Natural killer cell (primary cell): ENCODE results near the gene ABI3BP. TPM values are rescaled to one million over a fixed set of nuclear protein-coding genes. Genes with fewer than 3 reads are reported as not detected.

Experiments
- ATAC-seq, 3 donors: fragments of 150-1000 bp in 2 of 3; fragments of 200-7000 bp in 1 of 3; cut with Tn5 transposase; 1 replicate in 1 of 3; 2 replicates in 2 of 3; pipeline ENCODE4 v1.10.0; 2021; ENCODE audit warnings: mild to moderate bottlenecking in 2 of 3, moderate library complexity in 2 of 3
- DNase-seq, 2 donors: peaks; one replicate each; pipeline versions ENCODE4 v3.0.0 to v3.0.0-alpha.2; 2013 to 2021; ENCODE audit warnings: mixed read lengths in 1 of 2
- H3K27ac ChIP-seq: one replicate; pipeline ENCODE4 v1.5.1; 2013; ENCODE audit warnings: mild to moderate bottlenecking, low read length
- H3K27me3 ChIP-seq: one replicate; pipeline ENCODE4 v1.6.1; 2013; ENCODE audit warnings: low read length; ENCODE audit not compliant: control insufficient read depth, insufficient read depth
- H3K36me3 ChIP-seq: one replicate; pipeline ENCODE4 v1.6.1; 2013; ENCODE audit warnings: low read length; ENCODE audit not compliant: control insufficient read depth, insufficient read depth
- H3K4me1 ChIP-seq: one replicate; pipeline ENCODE4 v1.6.1; 2013; ENCODE audit warnings: low read length; ENCODE audit not compliant: control insufficient read depth, insufficient read depth
- H3K4me3 ChIP-seq: one replicate; pipeline ENCODE4 v1.5.1; 2013; ENCODE audit warnings: low read length
- H3K9me3 ChIP-seq: one replicate; pipeline ENCODE4 v1.6.1; 2013; ENCODE audit warnings: low read length; ENCODE audit not compliant: control insufficient read depth, insufficient read depth
- H3K27ac Mint-ChIP-seq, 2 donors: one replicate each; pipeline ENCODE4 v1.8.0; 2022; ENCODE audit warnings: mild to moderate bottlenecking in 2 of 2, mixed read lengths in 2 of 2, moderate library complexity in 1 of 2
- H3K27me3 Mint-ChIP-seq, 2 donors: one replicate each; pipeline ENCODE4 v1.8.0; 2022; ENCODE audit warnings: low read depth in 2 of 2, mixed read lengths in 2 of 2
- H3K36me3 Mint-ChIP-seq: one replicate; pipeline ENCODE4 v1.8.0; 2022; ENCODE audit warnings: mixed read lengths
- H3K4me1 Mint-ChIP-seq, 2 donors: one replicate each; pipeline ENCODE4 v1.8.0; 2022; ENCODE audit warnings: mixed read lengths in 2 of 2
- H3K4me3 Mint-ChIP-seq: one replicate; pipeline ENCODE4 v1.8.0; 2022; ENCODE audit warnings: mild to moderate bottlenecking, moderate library complexity, mixed read lengths
- H3K9me3 Mint-ChIP-seq, 2 donors: one replicate each; pipeline ENCODE4 v1.8.0; 2022; ENCODE audit warnings: mixed read lengths in 2 of 2
- WGBS: methylation state at CpG from one replicate; pipeline ENCODE4 v1.1.7; 2013; ENCODE audit warnings: missing lambda C conversion rate; ENCODE audit not compliant: insufficient coverage; 5-methylcytosine and 5-hydroxymethylcytosine counted together
- intact Hi-C: fragments of 100-400 bp; cut with micrococcal nuclease; formaldehyde crosslinking; loops from one replicate; pipeline ENCODE4 v1.14.2; 2022
- total RNA-seq, 4 donors: library from RNA; stranded (reverse); fragments of 120-200 nt in 1 of 4; gene quantifications; one replicate each; pipeline versions ENCODE4 v1.2.3 to v1.2.4, GENCODE V29; 2013 to 2022
- TF ChIP-seq, protein P1 (sequence below): fragments of 200-600 bp; IDR thresholded peaks from one replicate; pipeline ENCODE4 v1.8.0; 2022; ENCODE audit warnings: antibody characterized with exemption

ABI3BP gene
- total RNA-seq, 3 donors from 2014 or later (not counting 1 experiment from before 2014, with no cell fraction given) = not detected

DNA sequence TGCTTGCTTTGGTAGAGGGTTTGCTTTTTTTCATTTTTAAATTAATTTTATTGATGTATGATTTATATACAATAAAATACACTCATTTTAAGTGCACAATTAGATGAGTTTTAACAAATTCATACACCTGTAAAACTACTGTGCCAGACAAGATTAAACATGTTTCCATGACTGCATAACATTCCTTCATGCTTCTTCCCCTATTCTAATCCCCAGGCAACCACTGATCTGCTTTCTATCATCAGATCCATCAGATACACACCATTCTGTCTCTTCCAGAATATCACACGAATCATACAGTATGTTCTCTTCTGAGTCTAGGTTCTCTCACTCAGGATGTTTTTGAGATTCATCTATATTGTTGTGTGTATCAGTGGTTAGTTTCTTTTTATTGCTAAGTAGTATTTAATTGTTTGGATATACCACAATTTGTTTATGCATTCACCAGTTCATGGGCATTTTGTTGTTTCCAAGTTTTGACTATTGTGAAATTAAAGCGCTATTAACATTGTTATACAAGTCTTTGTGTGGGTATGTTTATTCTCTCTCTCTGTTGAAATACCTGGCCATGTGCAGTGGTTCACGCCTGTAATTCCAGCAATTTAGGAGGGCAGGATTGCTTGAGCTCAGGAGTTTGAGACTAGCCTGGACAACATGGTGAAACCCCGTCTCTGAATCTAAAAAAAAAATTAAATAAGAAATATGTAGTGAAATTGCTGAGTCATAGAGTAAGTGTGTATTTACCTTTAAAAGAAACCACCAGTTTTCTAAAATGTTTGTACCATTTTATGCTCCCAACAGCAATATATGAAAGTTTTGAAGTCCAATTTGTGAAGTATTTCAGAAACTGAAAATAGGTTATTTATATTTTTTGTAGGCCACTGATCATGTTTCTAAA lies 290.9 kb downstream of the ABI3BP start:
- Histone ChIP-seq H3K9me3 (no peaks in the 10 kb centered on the region), H3K4me3 (no peak overlapping the region), H3K4me1 (no peaks in the 10 kb centered on the region), H3K27me3 (peaks cover 8% of the 10 kb centered on the region), H3K27ac (no peak overlapping the region), H3K36me3 (no peaks in the 10 kb centered on the region)
- H3K4me3 Mint-ChIP-seq = no peak overlapping the region
- no peaks in the 10 kb centered on the region for H3K4me1 Mint-ChIP-seq
- TF ChIP-seq, protein P1, sequence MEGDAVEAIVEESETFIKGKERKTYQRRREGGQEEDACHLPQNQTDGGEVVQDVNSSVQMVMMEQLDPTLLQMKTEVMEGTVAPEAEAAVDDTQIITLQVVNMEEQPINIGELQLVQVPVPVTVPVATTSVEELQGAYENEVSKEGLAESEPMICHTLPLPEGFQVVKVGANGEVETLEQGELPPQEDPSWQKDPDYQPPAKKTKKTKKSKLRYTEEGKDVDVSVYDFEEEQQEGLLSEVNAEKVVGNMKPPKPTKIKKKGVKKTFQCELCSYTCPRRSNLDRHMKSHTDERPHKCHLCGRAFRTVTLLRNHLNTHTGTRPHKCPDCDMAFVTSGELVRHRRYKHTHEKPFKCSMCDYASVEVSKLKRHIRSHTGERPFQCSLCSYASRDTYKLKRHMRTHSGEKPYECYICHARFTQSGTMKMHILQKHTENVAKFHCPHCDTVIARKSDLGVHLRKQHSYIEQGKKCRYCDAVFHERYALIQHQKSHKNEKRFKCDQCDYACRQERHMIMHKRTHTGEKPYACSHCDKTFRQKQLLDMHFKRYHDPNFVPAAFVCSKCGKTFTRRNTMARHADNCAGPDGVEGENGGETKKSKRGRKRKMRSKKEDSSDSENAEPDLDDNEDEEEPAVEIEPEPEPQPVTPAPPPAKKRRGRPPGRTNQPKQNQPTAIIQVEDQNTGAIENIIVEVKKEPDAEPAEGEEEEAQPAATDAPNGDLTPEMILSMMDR = no peak
- no peaks in the 10 kb centered on the region for H3K36me3 Mint-ChIP-seq
- H3K9me3 Mint-ChIP-seq = no peaks in the 10 kb centered on the region
- DNase-seq (no peak), ATAC-seq (no peak)
- 67% methylated on average over 3 of the region's 4 CpGs for whole genome bisulfite sequencing
- intact Hi-C loops = loop anchor here (10.0 kb wide), 1 partner anchor 872 kb away; the partner anchor contains the start of gene PCNP
- H3K27ac Mint-ChIP-seq = no peak overlapping the region
- H3K27me3 Mint-ChIP-seq = peaks cover 52 to 82% of the 10 kb centered on the region in 2 donors

DNA sequence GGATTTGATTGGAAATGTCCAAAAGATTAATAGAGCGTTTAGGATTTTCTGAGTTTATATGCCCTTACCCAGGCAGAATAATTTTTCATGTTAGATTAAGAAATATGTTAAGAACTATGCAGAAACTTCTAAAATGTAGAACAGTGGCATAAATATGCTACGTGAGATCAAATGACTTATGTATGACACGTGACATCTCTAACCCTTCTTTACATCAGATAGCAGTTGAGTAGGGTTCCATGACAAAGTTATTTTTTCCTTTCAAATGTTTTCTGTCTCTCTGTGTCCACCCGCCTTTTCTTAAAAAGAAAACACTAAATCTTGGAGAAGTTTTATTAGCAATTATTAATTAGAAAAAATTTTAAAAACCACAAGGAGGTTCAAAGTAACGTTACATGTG lies 292.5 kb downstream of the ABI3BP start:
- peaks cover 51 to 75% of the 10 kb centered on the region in 2 donors for H3K27me3 Mint-ChIP-seq
- TF ChIP-seq, protein P1 = no peak
- no peak overlapping the region for H3K27ac ChIP-seq
- 73% methylated on average over 3 of the region's 5 CpGs for WGBS
- H3K4me1 ChIP-seq = no peaks in the 10 kb centered on the region
- H3K4me1 Mint-ChIP-seq = no peaks in the 10 kb centered on the region
- no peak overlapping the region for H3K4me3 ChIP-seq
- no peak overlapping the region for H3K4me3 Mint-ChIP-seq
- ATAC-seq (no peak), DNase-seq (no peak)
- H3K36me3 Mint-ChIP-seq = no peaks in the 10 kb centered on the region
- no peaks in the 10 kb centered on the region for H3K36me3 ChIP-seq
- H3K27ac Mint-ChIP-seq = no peak overlapping the region
- H3K9me3 Mint-ChIP-seq = no peaks in the 10 kb centered on the region
- intact Hi-C loops = loop anchor here (10.0 kb wide), 1 partner anchor 874 kb away; the partner anchor contains the start of gene PCNP
- peaks cover 5% of the 10 kb centered on the region for H3K27me3 ChIP-seq
- H3K9me3 ChIP-seq = no peaks in the 10 kb centered on the region
